Measurements from ENCODE around the gene C11orf58. TPM values are rescaled to one million over a fixed set of nuclear protein-coding genes. Genes with fewer than 3 reads are reported as not detected.

C11orf58 gene
- total RNA-seq, 3 donors from 2014 or later: 63.6 to 124 (median 65.5) TPM

DNA sequence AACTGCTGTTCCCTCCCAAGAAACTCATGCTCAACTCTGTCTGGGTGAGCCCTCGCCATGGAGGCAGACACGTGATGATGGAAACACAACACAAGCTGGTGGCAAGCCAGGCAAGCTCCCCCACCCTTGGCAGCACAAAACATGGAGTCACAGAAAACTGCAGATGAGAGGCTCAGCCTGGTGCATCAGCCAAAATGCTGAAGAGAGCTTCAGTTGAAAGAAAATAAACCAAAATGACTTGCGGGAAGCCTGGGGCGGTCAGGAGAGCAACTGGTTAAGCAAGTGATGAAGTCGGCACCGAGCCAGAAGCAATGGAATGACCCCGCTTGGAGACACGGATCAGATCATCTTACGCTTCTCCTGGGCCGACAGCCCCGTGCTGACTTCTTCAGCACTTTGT, 68.3 kb downstream of the C11orf58 start:
- TF ChIP-seq, protein P1, sequence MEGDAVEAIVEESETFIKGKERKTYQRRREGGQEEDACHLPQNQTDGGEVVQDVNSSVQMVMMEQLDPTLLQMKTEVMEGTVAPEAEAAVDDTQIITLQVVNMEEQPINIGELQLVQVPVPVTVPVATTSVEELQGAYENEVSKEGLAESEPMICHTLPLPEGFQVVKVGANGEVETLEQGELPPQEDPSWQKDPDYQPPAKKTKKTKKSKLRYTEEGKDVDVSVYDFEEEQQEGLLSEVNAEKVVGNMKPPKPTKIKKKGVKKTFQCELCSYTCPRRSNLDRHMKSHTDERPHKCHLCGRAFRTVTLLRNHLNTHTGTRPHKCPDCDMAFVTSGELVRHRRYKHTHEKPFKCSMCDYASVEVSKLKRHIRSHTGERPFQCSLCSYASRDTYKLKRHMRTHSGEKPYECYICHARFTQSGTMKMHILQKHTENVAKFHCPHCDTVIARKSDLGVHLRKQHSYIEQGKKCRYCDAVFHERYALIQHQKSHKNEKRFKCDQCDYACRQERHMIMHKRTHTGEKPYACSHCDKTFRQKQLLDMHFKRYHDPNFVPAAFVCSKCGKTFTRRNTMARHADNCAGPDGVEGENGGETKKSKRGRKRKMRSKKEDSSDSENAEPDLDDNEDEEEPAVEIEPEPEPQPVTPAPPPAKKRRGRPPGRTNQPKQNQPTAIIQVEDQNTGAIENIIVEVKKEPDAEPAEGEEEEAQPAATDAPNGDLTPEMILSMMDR (IDR thresholded peaks at IDR 0.05): no peak
- H3K9me3 ChIP-seq: no peaks in the 10 kb centered on the region
- H3K36me3 ChIP-seq (ENCODE audit: low read depth): no peaks in the 10 kb centered on the region
- intact Hi-C loops (cut with DNase I, micrococcal nuclease): no loop called here
- DNase-seq (no peak), ATAC-seq (no peak)
- H3K4me1 ChIP-seq (ENCODE audit: low read depth): peaks cover 16% of the 10 kb centered on the region
- H3K4me3 ChIP-seq: no peak overlapping the region

DNA sequence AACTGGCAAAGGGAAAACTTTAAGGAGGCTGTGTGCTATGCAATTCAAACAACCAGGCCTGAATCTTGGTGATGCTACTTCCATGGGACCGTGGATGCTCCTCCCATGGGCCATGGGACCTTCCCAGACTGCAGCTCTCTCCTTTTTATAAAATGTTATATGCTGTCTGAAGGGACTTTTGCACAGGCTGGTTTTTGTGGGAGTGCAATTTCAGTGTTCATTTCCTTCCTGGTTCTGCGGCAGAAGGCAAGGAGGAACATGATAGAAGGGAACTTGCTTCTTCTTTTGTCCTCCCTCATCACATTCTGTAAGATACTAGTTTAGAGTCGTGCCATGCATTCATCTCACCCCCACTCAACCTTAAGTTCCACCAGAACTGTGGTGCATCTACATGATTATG, 68.9 kb downstream of the C11orf58 start:
- Histone ChIP-seq H3K4me1 (ENCODE audit: low read depth) (peaks cover 16% of the 10 kb centered on the region), H3K36me3 (ENCODE audit: low read depth) (no peaks in the 10 kb centered on the region), H3K4me3 (no peak overlapping the region), H3K9me3 (no peaks in the 10 kb centered on the region)
- no peak for ATAC-seq
- TF ChIP-seq, protein P1 (IDR thresholded peaks at IDR 0.05): no peak
- DNase-seq: no peak
- intact Hi-C loops (cut with DNase I, micrococcal nuclease): no loop called here

All from mucosa of descending colon (tissue), 3 donors.